ENCODE results near the gene AFAP1L1.

The AFAP1L1 gene

GRCh38 chr5:149320791-149321330 lies 49.2 kb downstream of the AFAP1L1 start (continued):
- no peak for TF ChIP-seq ZNF26 (tag by site-specific recombination; IDR thresholded peaks at IDR 0.05)
- TF ChIP-seq ZNF692 (tag by site-specific recombination; IDR thresholded peaks at IDR 0.05): 0 out of 2 replicates have a peak, but pooled peaks have one; percentile 13
- TF ChIP-seq ZNF155 (tag by site-specific recombination; IDR thresholded peaks at IDR 0.05): no peak
- TF ChIP-seq, protein P1, sequence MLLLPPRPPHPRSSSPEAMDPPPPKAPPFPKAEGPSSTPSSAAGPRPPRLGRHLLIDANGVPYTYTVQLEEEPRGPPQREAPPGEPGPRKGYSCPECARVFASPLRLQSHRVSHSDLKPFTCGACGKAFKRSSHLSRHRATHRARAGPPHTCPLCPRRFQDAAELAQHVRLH (tag by site-specific recombination; IDR thresholded peaks at IDR 0.05): no peak
- TF ChIP-seq ZNF404 (tag by site-specific recombination; IDR thresholded peaks at IDR 0.05): no peak
- TF ChIP-seq ZNF157 (tag by site-specific recombination; IDR thresholded peaks at IDR 0.05): no peak
- TF ChIP-seq ZBTB21 (tag by site-specific recombination; IDR thresholded peaks at IDR 0.05): no peak
- TF ChIP-seq, protein P2, sequence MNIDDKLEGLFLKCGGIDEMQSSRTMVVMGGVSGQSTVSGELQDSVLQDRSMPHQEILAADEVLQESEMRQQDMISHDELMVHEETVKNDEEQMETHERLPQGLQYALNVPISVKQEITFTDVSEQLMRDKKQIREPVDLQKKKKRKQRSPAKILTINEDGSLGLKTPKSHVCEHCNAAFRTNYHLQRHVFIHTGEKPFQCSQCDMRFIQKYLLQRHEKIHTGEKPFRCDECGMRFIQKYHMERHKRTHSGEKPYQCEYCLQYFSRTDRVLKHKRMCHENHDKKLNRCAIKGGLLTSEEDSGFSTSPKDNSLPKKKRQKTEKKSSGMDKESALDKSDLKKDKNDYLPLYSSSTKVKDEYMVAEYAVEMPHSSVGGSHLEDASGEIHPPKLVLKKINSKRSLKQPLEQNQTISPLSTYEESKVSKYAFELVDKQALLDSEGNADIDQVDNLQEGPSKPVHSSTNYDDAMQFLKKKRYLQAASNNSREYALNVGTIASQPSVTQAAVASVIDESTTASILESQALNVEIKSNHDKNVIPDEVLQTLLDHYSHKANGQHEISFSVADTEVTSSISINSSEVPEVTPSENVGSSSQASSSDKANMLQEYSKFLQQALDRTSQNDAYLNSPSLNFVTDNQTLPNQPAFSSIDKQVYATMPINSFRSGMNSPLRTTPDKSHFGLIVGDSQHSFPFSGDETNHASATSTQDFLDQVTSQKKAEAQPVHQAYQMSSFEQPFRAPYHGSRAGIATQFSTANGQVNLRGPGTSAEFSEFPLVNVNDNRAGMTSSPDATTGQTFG (tag by site-specific recombination; IDR thresholded peaks at IDR 0.05; ENCODE audit: borderline replicate concordance): no peak
- no peak for TF ChIP-seq ZNF473 (tag by site-specific recombination; IDR thresholded peaks at IDR 0.05)
- TF ChIP-seq ZNF571 (tag by site-specific recombination; IDR thresholded peaks at IDR 0.05): no peak
- TF ChIP-seq, protein P3, sequence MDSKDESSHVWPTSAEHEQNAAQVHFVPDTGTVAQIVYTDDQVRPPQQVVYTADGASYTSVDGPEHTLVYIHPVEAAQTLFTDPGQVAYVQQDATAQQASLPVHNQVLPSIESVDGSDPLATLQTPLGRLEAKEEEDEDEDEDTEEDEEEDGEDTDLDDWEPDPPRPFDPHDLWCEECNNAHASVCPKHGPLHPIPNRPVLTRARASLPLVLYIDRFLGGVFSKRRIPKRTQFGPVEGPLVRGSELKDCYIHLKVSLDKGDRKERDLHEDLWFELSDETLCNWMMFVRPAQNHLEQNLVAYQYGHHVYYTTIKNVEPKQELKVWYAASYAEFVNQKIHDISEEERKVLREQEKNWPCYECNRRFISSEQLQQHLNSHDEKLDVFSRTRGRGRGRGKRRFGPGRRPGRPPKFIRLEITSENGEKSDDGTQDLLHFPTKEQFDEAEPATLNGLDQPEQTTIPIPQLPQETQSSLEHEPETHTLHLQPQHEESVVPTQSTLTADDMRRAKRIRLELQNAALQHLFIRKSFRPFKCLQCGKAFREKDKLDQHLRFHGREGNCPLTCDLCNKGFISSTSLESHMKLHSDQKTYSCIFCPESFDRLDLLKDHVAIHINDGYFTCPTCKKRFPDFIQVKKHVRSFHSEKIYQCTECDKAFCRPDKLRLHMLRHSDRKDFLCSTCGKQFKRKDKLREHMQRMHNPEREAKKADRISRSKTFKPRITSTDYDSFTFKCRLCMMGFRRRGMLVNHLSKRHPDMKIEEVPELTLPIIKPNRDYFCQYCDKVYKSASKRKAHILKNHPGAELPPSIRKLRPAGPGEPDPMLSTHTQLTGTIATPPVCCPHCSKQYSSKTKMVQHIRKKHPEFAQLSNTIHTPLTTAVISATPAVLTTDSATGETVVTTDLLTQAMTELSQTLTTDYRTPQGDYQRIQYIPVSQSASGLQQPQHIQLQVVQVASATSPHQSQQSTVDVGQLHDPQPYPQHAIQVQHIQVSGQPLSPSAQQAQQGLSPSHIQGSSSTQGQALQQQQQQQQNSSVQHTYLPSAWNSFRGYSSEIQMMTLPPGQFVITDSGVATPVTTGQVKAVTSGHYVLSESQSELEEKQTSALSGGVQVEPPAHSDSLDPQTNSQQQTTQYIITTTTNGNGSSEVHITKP (tag by site-specific recombination; IDR thresholded peaks at IDR 0.05): peak; percentile 83
- no peak for TF ChIP-seq ZNF140 (tag by site-specific recombination; IDR thresholded peaks at IDR 0.05)
- no peak for TF ChIP-seq ZNF274 (IDR thresholded peaks at IDR 0.05; ENCODE audit: low read length)
- no peak for TF ChIP-seq ZNF274 (tag by site-specific recombination; IDR thresholded peaks at IDR 0.05; ENCODE audit: borderline replicate concordance)
- no peak for TF ChIP-seq YY2 (tag by site-specific recombination; IDR thresholded peaks at IDR 0.05)
- TF ChIP-seq ZNF18 (tag by site-specific recombination; IDR thresholded peaks at IDR 0.05): no peak
- TF ChIP-seq ZNF501 (tag by site-specific recombination; IDR thresholded peaks at IDR 0.05): no peak
- TF ChIP-seq ZNF175 (tag by site-specific recombination; IDR thresholded peaks at IDR 0.05): no peak
- TF ChIP-seq ZNF423 (tag by site-specific recombination; IDR thresholded peaks at IDR 0.05): no peak
- TF ChIP-seq ZNF701 (tag by site-specific recombination; IDR thresholded peaks at IDR 0.05): no peak
- no peak for TF ChIP-seq ZFP41 (tag by site-specific recombination; IDR thresholded peaks at IDR 0.05; ENCODE audit: borderline replicate concordance)
- TF ChIP-seq ZNF112 (tag by site-specific recombination; IDR thresholded peaks at IDR 0.05): no peak
- no peak for TF ChIP-seq ZNF169 (tag by site-specific recombination; IDR thresholded peaks at IDR 0.05)
- no peak for TF ChIP-seq ZNF747 (tag by site-specific recombination; IDR thresholded peaks at IDR 0.05)
- TF ChIP-seq ZSCAN16 (tag by site-specific recombination; IDR thresholded peaks at IDR 0.05): no peak
- no peak for TF ChIP-seq ZNF514 (tag by site-specific recombination; IDR thresholded peaks at IDR 0.05)
- no peak for TF ChIP-seq ZNF214 (tag by site-specific recombination; IDR thresholded peaks at IDR 0.05; ENCODE audit: borderline replicate concordance)
- no peak for TF ChIP-seq ZNF292 (tag by site-specific recombination; IDR thresholded peaks at IDR 0.05; ENCODE audit: borderline replicate concordance, low read depth)
- TF ChIP-seq ZNF610 (tag by site-specific recombination; IDR thresholded peaks at IDR 0.05; ENCODE audit: borderline replicate concordance): no peak
- no peak for TF ChIP-seq ZNF239 (tag by site-specific recombination; IDR thresholded peaks at IDR 0.05)

All from HEK293 (cell line).